NOMO-1 treated with dmso at 0.1 percent for 144 hours (cell line): ENCODE results near the gene SMIM45.

Experiments used
- DNase-seq: peaks from one replicate; lab custom pipeline; 2025; ENCODE audit not compliant: unreplicated experiment; lab: John Stamatoyannopoulos, UW

Gene SMIM45

GRCh38 chr22:41915035-41915785, 36.7 kb upstream of the SMIM45 start, which contains the start of gene SHISA8:
Gene SHISA8 (minus strand): TSS chr22:41915074. CDS start chr22:41914667, 407 bp downstream.
- DNase-seq: no peak

- no peak for DNase-seq
Observed at GRCh38 chr22:41915786-41916493, 36.0 kb upstream of the SMIM45 start.

- no peak for DNase-seq
Observed at GRCh38 chr22:41916745-41917358, 35.1 kb upstream of the SMIM45 start.

GRCh38 chr22:41917375-41917902, 34.5 kb upstream of the SMIM45 start:
- DNase-seq: no peak

- DNase-seq: peak; percentile 54
Observed at GRCh38 chr22:41917903-41918791, 33.8 kb upstream of the SMIM45 start.

GRCh38 chr22:41919357-41920224, 32.4 kb upstream of the SMIM45 start:
- DNase-seq: peak; percentile 71

- peak; percentile 50 for DNase-seq
Observed at GRCh38 chr22:41920271-41920976, 31.5 kb upstream of the SMIM45 start.

- DNase-seq: no peak
Observed at GRCh38 chr22:41922328-41922727, 29.6 kb upstream of the SMIM45 start.

- no peak for DNase-seq
Observed at GRCh38 chr22:41922940-41923594, 28.9 kb upstream of the SMIM45 start.

- no peak for DNase-seq
Observed at GRCh38 chr22:41923595-41924276, 28.2 kb upstream of the SMIM45 start.

- DNase-seq: peak; percentile 60
Observed at GRCh38 chr22:41925783-41926460, 26.0 kb upstream of the SMIM45 start.

- DNase-seq: no peak
Observed at GRCh38 chr22:41927813-41928212, 24.1 kb upstream of the SMIM45 start.

- no peak for DNase-seq
Observed at GRCh38 chr22:41928593-41929417, 23.1 kb upstream of the SMIM45 start.

- no peak for DNase-seq
Observed at GRCh38 chr22:41929418-41929810, 22.5 kb upstream of the SMIM45 start.

GRCh38 chr22:41931701-41932269, 20.2 kb upstream of the SMIM45 start:
- DNase-seq: no peak

GRCh38 chr22:41932353-41932752, 19.6 kb upstream of the SMIM45 start:
- no peak for DNase-seq
